ENCODE measurements around the gene TMEM38B. TPM values are rescaled to one million over a fixed set of nuclear protein-coding genes. Genes with fewer than 3 reads are reported as not detected.

The TMEM38B gene
- total and polyA plus RNA-seq, 5 donors from 2014 or later, result 10.6 to 22.2 (median 18.2) TPM

Other genes with a start within 250 kb of the TMEM38B start
- 1.6 TPM for gene FSD1L, start 246.5 kb upstream of the TMEM38B start, total RNA-seq
- gene FSD1L, start 246.5 kb upstream of the TMEM38B start, polyA plus RNA-seq, result 1 to 10 TPM in 1 of 4 donors, under 1 TPM in 3; 0.45 to 1.4 (median 0.70) TPM
- 10.0 TPM for gene FKTN, start 136.4 kb upstream of the TMEM38B start, total RNA-seq
- 1 to 10 TPM; 1.2 to 4.0 (median 1.8) TPM for gene FKTN, start 136.4 kb upstream of the TMEM38B start, polyA plus RNA-seq
- gene TAL2, start 32.1 kb upstream of the TMEM38B start, total RNA-seq, result not detected
- gene TAL2, start 32.1 kb upstream of the TMEM38B start, polyA plus RNA-seq, result not detected